Astrocyte of the spinal cord (primary cell): Measurements from ENCODE around the gene RASA4.
"Not testable (repeated sequence)": the region's sequence is repeated elsewhere in the genome, so short reads cannot be mapped to it uniquely, and the experiment has no call there.

Experiments
- DNase-seq: peaks from one replicate; pipeline ENCODE4 v3.0.0; 2011; ENCODE audit warnings: low read depth, low spot score
- H3K4me3 ChIP-seq: 2 replicates; pipeline ENCODE4 v1.5.1; 2011; ENCODE audit warnings: low read depth, mild to moderate bottlenecking, low read length, moderate library complexity
- in situ Hi-C: cut with HindIII; loops from 2 replicates; pipeline ENCODE4 v1.10.0; 2017; ENCODE audit warnings: low sequenced_read_pairs

The RASA4 gene

GRCh38 chr7:102611675-102612325 lies 4.8 kb downstream of the RASA4 start:
- peak; percentile 0 for DNase-seq
- H3K4me3 ChIP-seq, in situ Hi-C loops: not testable (repeated sequence)

GRCh38 chr7:102611013-102611674 lies 5.4 kb downstream of the RASA4 start:
- H3K4me3 ChIP-seq, in situ Hi-C loops, DNase-seq: not testable (repeated sequence)

- H3K4me3 ChIP-seq, DNase-seq, in situ Hi-C loops: not testable (repeated sequence)
Measured at GRCh38 chr7:102610441-102610840, 6.1 kb downstream of the RASA4 start.

- in situ Hi-C loops, DNase-seq, H3K4me3 ChIP-seq: not testable (repeated sequence)
Measured at GRCh38 chr7:102609734-102610133, 6.8 kb downstream of the RASA4 start.

DNA sequence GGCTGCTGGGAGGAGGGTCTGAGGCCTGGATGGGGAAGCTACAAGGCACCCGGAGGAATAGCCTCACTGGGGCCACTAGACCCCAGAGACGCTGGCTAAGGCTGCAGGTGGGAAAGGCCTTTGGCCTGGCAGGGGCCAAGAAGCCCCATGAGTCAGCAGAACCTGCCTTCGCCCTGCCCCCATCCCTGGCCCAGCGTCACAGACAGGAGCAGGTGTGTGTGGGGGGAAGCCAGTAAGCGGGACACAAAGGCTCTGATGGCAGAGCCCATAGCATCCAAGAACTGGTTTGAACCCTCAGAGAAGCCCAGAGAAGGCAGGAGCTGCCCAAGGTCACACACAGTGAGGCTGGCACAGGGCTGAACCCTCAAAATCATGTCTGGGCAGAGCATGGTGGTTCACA lies 9.7 kb downstream of the RASA4 start:
- DNase-seq, in situ Hi-C loops, H3K4me3 ChIP-seq: not testable (repeated sequence)

DNA sequence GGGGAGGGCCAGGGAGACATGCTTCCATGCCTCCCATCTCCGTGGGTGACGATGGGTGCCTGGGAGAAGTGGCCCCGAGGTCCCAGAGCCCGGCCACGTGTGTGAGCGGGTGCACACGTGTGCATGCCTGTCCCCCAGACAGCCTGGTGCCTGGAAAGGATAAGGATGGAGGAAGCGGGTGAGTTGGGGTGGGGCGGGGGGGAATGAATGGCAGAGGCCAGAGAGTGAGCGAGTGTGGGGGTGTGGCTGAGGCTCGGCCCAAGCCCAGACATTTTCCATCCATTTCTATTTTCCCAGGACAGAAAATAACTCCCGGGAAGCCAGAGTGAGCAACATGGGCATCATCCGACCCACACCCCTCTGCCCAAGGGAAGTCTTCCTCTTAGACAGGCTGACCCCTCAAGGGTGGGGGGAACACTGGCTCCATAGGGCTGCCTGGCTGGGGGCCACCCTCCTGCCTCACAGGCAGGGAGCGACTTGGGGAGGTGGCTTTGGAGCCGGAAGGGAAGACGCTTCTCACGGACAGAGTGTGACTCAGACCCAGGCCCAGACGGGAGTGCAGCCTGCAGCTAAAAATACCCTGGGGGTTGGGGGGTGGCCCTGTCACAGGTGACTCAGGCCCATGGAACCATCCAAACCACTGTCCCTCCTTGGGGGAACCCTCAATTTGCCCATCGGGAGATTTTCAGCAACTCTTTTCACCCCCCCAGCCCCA lies 12.0 kb downstream of the RASA4 start:
- DNase-seq, H3K4me3 ChIP-seq, in situ Hi-C loops: not testable (repeated sequence)

GRCh38 chr7:102602317-102602716 lies 14.2 kb downstream of the RASA4 start:
- DNase-seq, in situ Hi-C loops, H3K4me3 ChIP-seq: not testable (repeated sequence)

GRCh38 chr7:102599699-102600098 lies 16.9 kb downstream of the RASA4 start:
- H3K4me3 ChIP-seq, in situ Hi-C loops, DNase-seq: not testable (repeated sequence)

GRCh38 chr7:102596036-102596435 lies 20.5 kb downstream of the RASA4 start:
- H3K4me3 ChIP-seq, in situ Hi-C loops, DNase-seq: not testable (repeated sequence)

DNA sequence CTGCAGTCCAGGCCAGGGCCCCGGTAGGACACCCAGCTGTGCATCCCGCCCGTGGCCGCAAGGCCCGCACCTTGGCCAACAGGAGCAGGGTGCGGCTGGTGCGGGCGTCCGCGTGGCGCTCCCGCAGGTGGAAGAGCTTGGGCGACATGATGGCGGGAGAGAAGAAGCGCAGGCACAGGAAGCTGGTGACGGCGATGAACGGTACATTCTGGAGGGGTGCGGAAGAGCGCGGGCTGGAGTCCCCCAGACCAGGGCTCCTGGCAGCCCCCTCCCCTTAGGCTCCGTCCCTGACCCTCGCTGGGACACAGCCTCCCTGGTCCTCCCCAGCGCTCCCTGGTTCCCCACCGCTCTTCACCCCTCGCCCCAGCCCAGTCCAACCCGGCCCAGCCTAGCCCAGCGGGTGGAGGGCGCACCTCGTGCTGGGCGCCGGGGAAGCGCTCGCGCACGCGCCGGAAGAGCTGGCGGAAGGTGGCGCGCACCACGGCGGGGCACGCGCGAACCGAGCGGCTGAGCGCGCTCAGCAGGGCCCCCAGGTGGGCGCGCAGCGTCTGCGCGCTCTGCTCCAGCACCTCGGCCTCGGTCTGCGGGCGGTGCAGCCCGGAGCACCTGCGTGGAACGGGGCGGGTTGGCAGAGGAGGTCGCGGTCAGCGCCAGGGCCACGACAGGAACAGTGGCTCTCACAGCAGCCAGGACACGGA lies 22.8 kb downstream of the RASA4 start:
- H3K4me3 ChIP-seq, DNase-seq, in situ Hi-C loops: not testable (repeated sequence)

DNA sequence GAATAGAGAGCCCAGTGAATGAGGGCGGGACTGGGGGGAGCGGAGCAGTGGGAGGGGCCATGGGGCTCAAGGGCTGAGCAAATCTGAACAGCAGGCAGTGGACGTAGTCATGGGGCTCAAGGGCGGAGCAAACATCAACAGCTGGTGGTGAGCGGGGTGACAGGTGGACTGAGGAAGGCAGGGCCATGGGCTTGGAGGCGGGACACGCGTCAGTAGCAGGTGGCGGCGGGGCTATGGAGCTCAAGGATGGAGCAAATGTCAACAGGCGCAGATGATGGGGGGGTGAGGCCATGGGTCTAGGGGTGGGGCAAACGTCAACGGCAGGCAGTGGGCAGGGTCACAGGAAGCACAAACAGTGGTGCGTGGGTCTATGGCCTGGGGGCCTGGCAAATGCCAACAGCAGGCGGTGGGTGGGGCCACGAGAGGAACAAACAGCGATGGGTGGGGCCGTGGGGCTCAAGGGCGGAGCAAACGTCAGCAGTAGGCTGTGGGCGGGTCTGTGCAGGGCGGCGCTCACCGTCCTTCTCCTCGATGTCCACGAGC lies 24.0 kb downstream of the RASA4 start:
- in situ Hi-C loops, DNase-seq, H3K4me3 ChIP-seq: not testable (repeated sequence)

GRCh38 chr7:102589857-102590256 lies 26.7 kb downstream of the RASA4 start:
- H3K4me3 ChIP-seq, DNase-seq, in situ Hi-C loops: not testable (repeated sequence)

DNA sequence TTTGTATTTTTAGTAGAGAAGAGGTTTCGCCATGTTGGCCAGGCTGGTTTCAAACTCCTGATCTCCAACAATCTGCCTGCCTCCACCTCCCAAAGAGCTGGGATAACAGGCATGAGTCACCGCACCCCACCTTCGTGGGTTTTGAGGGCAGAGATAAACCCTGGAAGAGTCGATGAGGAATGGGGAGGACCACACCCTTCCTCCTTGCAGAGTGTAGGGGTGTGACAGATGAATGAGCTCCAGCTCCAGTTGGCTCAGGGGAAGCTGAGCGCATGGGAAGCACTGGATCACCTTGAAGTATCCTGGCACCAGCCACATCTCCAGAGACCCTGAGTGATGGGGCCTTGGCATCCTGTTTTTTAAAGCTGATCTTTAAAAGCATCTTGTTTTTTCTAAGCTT lies 33.1 kb downstream of the RASA4 start:
- in situ Hi-C loops, H3K4me3 ChIP-seq, DNase-seq: not testable (repeated sequence)

- H3K4me3 ChIP-seq, DNase-seq, in situ Hi-C loops: not testable (repeated sequence)
Measured at GRCh38 chr7:102581722-102582121, 34.8 kb downstream of the RASA4 start.

DNA sequence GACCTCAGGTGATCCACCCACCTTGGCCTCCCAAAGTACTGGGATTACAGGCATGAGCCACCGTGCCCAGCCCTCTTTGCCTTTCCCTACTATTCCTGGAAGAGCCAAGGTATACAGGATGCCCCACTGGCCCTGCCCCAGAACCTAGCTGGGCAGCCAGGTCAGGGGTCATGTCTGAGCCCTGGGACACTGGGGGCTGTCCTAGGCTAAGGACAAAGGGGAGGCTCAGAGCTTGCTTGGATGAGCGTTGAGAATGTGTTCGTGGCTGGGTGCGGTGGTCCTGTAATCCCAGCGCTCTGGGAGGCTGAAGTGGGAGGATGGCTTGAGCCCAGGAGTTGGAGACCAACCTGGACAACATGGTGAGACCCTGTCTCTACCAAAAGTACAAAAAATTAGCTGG lies 38.1 kb downstream of the RASA4 start:
- DNase-seq, in situ Hi-C loops, H3K4me3 ChIP-seq: not testable (repeated sequence)

DNA sequence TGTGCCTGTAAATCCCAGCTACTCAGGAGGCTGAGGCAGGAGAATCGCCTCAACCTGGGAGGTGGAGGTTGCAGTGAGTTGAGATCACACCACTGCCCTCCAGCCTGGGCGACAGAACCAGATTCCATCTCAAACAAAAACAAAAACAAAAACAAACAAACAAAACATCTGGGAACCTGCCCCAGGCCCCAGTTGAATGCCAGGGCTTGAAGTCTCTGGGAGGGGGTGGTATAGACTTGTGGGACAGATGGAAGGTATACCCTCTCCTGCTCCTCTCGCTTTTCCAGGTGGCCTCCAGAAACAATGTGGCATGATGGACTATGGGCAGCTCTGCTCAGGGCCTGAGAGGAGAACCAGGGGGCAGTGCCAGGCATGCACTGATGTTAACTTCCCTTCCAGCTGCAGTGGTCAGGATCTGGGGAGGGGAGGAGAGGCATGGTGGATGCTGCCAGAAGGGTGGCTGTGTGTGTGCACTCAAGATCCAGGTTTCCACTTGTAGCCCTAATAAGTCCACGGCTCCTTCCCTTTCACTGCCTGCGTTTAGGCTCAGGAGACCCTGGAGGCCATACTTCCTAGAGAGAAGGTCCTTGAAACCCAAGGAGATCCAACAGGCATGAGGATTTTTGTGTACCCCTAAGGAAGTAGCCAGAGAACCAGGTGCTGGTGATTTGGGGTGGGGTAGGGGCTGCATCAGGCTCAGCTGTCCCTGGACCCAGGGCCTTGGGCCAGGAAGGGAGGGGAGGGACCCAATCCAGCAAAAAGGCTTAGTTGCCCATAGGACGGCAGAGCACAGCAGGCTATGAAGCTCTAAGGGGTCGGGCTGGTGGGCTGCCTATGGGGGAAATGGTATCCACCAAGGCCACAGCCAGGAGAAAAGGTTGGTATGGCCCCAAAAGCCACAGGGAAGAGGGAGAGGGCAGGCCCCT lies 39.0 kb downstream of the RASA4 start:
- H3K4me3 ChIP-seq, in situ Hi-C loops, DNase-seq: not testable (repeated sequence)
